Globus pallidus (tissue), 1 donor: ENCODE data around the gene PPP1R2.

Source experiments
- DNase-seq: peaks from one replicate; pipeline ENCODE4 v3.0.0-alpha.2; 2015; ENCODE audit warnings: low spot score

PPP1R2 gene

DNA sequence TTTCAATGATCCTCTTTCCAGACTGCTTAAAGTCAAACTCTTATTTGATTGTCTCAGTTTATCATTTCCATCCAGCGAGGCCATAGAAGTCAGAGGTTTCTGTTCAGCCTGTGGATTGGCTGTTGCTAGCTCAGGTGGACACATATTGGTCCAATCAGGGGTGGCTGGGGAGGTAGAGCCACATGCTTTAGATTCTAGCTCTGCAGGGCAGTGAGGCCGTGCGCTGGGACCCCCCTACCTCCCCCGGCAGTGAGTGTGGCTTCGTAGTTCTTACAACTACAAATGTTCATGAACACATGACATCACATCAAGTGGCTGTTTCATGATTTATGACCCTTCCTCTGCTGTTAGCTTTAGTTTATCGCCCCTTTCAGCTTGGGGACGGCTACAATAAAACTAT lies 22.6 kb upstream of the PPP1R2 start:
- no peak for DNase-seq

- no peak for DNase-seq
These were observed 20.2 kb upstream of the PPP1R2 start for GRCh38 chr3:195563317-195563716.

DNA sequence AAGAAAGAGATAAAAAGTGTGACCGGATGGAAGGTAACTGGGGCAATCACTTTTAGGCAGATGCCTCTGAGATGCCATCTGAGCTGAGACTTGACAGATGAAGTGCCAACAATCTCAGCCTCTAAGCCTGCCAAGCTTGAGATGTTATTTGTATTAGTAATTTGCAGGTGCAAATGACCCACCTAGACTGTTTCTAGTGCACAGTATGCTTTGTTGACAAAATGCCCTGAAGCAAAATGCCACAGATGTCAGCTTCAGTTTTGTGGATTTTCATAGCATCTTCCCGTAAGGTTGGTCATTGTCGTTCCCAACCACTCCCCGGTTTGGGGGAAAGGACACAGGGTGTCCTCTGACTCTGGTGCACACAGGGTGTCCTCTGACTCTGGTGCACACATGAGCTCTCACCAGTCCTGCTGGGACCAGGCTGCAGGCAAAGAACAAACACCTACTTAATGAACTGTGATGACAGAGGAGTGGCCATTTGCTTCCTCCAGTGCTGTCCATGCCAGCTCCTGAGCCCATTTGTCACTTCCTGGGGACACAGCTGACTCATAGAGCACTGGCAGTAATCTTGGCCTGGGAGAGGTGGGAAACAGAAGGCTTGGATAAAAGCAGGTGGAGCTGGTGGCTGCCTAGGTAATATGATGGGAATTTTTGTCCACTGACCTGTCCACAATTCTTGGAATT lies 16.7 kb upstream of the PPP1R2 start:
- no peak for DNase-seq

DNA sequence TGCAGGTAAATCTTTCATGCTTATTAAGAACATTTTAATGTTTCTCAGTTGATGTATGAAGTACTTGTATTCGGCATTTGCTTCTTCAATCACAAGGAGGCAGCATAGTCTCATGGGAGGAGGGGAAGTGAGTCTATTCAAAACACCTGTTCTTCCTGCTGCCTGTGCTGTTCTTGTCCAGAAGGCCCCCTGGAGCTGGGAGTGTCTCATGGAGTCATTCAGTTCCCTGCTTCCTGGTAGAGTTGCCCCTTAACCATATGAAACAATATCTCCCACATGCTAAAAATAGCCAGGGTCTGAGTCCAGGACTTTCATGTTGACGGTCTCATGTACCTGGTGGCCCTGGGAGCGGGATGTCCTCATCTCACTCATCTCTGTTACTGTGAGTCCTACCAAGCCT lies 15.5 kb upstream of the PPP1R2 start:
- no peak for DNase-seq

DNA sequence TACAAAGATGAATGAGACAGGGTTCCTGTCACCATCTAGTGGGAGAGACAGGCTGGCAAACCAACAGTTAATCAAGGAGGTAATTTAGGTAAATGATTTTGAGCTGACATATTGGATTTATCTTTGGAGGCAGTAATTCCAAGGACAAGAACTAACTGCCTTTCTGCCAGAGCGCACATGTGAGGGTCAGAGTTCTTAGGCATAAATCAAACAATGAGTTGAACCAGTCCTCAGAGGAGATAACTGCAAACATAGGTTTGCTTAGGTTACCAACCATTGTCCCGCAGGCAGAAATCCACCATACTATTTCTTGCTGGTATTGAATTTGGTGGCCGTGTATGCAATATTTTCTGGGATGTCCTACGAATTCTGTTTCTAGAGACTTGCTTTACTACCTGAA lies 14.2 kb upstream of the PPP1R2 start:
- DNase-seq: no peak

GRCh38 chr3:195556390-195556789 lies 13.3 kb upstream of the PPP1R2 start:
- peak; percentile 46 for DNase-seq

GRCh38 chr3:195555110-195555509 lies 12.0 kb upstream of the PPP1R2 start:
- DNase-seq: no peak

- no peak for DNase-seq
These were observed 11.3 kb upstream of the PPP1R2 start for GRCh38 chr3:195554458-195554857.

GRCh38 chr3:195553268-195553667 lies 10.1 kb upstream of the PPP1R2 start:
- no peak for DNase-seq

GRCh38 chr3:195551381-195551978 lies 8.4 kb upstream of the PPP1R2 start:
- no peak for DNase-seq

DNA sequence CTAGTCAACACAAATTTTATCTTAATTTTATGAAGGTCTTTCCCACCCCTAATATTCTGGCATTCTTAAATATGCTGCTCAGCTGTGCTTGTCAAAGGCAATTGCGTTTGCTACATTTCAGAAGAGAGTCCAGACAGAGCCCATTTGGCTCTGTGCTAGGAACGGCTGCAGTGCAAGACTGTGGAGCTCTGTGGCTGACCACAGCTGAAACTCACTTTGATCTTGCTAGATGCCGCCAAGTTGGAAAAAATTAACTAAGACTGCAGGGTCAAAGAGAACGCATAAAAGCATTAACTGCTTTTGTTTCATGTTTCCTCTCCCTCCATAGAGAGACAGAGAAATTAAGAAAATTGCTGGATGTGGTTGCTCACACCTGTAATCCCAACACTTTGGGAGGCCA lies 7.6 kb upstream of the PPP1R2 start:
- DNase-seq: no peak

- DNase-seq: no peak
These were observed 6.9 kb upstream of the PPP1R2 start for GRCh38 chr3:195549931-195550519.

- DNase-seq: no peak
These were observed 5.9 kb upstream of the PPP1R2 start for GRCh38 chr3:195548987-195549386.

DNA sequence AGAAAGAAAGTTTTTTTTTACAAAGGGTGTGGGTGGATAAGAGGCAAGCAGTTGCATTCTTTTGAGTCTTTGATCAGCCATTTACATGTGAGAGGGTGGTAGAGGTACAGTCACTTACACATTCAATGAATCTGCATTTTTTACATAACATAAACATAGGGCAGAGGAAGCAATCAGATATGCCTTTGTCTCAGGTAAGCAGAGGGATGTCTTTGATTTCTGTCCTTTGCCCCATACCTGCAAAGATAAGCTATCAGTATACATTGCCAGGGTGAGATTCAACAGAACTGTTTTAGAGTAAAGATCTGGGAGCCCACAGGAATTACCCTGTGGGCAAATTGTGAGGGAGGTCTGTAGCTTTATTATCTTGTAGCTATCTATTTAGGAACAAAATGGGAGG lies 5.4 kb upstream of the PPP1R2 start:
- no peak for DNase-seq

- no peak for DNase-seq
These were observed 4.9 kb upstream of the PPP1R2 start for GRCh38 chr3:195548006-195548405.

DNA sequence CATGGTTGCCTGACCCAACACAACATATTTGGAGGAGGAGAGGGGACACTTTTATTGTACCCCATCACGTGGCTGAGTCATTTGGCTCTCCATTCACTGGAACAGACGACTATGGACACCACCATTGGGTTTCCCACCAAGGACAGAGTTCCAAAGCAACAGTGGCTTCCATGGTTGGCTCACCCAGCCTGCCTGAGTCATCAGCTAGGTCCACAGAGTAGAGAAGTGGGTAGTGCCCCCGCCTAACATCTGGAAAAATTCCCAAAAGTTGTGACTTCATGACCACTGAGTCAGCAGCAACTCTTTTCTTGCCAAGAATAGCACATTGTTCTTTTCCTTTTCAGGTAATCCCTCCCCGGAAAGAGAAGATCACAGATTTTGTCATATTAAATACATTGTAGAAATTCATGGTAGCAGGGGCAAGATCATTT lies 3.0 kb upstream of the PPP1R2 start:
- no peak for DNase-seq

DNA sequence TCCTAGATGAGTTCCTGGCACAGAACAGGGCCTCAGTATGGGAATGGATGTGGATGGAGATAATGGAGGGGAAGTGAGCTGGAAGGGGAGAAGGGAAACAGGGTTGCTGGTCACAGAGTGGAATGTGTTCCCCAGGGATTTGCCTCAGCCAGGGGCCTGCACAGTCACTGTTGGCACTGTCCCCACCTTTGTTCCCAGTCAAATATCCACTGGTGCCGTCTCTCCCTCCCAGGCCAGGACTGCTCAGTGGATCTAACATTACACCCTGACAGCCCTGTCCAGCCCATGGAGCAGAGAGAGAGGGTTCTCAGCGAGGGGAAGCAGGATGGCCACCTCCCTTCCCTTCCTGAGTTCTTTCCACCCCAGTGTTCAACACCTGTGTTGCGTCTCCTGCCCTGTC lies 1.5 kb upstream of the PPP1R2 start:
- no peak for DNase-seq

DNA sequence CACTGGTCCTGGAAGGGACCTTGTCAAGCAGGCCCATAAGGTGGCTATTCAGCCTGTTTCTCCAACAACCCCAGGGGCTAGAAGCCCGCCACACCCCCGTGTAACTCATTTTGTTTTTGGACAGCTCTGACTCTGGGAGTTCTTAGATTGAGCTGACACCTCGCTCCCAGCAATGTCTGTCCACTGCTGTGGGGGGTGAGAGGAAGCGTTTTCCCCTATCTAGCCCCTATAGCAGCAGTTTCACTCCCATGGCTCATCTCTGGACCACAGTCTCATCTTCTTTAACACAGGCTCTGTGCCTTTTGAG lies 1.1 kb upstream of the PPP1R2 start:
- DNase-seq: no peak

DNA sequence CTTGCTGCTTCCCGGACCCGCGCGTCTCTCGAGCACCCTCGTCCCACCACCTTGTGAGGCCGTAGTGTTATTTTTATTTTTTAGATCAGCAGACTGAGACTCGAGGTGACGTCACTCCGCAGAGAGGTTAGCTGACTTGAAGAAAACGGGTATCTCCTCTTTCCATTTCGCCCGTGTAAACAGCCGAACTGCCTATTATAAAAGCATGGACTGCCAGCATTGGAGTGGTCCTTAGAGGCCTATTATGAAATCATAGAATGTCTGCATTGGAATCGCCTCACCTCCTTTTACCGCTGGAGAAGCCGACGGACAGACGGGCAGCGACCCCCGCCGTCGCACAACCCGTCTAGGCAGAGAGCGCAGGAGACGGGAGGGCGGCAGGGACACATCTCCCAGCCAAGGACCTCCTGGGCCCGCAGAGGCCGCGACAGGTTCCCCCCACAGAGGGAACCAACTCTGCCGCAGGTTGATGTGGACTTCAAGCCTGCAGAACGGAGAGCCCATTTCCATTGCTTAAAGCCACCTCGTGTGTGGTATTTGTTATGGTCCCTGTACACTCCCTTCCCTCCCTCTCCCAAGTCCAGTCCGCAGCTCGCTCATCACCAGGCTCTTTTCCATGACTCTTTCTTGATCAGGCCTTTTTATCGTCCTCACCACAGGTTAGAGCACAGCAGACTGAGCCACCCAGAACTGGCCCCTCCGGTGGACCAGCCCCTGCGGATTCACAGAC lies 540 bp upstream of the PPP1R2 start:
- DNase-seq: no peak

GRCh38 chr3:195542316-195542697 lies 818 bp downstream of the PPP1R2 start:
- DNase-seq: no peak

- no peak for DNase-seq
These were observed 2.6 kb downstream of the PPP1R2 start for GRCh38 chr3:195540511-195540910.

DNA sequence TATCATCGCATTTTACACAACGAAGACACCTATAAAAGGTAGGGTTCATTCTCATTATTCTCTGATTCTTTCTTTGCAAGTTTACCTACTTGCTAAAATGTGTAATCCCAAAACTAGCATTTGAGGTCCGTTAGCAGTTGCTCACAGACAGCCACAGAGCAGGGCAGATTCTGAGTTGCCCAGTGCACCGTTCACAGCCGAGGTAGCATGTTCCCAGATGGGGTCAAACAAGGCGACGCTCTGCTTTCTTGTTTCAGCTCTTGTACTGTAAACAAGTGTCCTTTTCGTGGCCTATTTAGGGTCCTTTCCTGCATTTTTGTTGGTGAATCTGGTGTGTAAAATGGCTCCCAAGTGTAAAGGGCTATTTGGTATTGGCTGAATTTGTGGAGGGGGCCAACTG lies 3.1 kb downstream of the PPP1R2 start:
- DNase-seq: no peak

- no peak for DNase-seq
These were observed 3.6 kb downstream of the PPP1R2 start for GRCh38 chr3:195539479-195539878.
